Stimulated activated CD8-positive, alpha-beta memory T cell treated with anti-CD3 and anti-CD28 coated beads, Interleukin-7, amount 100 ng/mL, for 48 hours (primary cell): ENCODE measurements around the gene HAVCR1.

Source experiments
- DNase-seq, 2 donors: peaks; one replicate each; pipeline ENCODE4 v3.0.0-alpha.2; 2020; ENCODE audit warnings: low read depth in 1 of 2; ENCODE audit errors: extremely low read depth in 1 of 2

The HAVCR1 gene

DNA sequence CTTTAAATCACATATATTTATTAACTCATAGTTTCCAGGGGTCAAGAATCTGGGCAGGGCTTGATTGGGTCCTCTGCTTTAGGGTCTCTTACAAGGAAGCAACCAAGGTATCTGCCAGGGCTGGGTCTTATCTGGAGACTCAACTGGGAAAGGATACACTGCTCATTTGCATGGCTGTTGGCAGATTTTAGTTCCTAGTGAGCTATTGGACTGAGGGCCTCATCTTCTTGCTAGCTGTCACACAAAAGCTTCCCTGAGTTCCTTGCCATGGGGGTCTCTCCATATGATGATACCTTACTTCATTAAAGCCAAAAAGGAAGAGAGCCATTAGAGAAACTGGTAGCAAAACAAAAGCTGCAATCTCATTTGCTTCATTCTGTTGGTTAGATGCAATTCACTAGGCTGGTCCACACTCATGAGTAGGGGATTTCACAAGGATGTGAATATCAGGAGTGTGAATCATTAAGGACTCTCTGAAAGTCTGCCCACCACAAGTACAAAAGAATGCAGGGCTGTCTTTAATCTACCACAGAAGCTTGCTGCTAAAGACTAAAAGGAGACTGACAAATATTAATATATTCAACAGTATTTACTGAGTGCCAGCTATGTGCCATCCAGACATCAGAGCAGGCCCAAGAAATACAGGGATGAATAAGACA lies 53.9 kb downstream of the HAVCR1 start:
- no peak for DNase-seq

DNA sequence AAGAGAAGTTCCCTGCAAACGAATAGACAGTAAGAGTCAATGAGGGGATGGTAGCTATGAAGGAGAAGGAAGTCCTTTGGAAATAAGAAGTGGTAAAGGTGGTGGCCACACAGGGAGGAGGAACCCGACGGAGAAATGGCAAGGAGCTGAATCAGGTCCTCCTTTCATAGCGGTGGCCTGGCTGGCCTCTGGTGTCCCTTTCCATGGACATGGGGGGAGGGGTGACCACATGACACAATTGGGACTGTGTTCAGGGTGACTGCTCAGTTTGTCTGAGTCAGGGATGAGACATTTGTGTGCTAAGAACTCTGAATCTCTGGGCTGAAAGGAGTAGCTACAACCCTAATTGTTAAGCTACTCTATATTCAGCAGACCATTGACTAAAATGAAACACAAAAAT lies 67.2 kb downstream of the HAVCR1 start:
- DNase-seq = no peak

DNA sequence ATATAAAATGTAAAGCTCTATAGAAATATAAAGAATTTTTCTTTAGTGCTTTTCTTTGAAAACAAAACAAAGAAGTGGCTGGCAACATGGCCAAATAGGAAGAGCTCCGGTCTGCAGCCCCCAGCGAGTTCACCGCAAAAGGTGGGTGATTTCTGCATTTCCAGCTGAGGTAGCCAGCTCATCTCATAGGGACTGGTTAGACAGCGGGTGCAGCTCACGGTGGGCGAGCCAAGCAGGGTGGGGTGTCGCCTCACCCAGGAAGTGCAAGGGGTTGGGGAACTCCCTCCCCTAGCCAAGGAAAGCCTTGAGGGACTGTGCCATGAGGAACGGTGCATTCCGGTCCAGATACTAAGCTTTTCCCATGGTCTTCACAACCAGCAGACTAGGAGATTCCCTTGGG lies 74.9 kb downstream of the HAVCR1 start:
- no peak for DNase-seq

DNA sequence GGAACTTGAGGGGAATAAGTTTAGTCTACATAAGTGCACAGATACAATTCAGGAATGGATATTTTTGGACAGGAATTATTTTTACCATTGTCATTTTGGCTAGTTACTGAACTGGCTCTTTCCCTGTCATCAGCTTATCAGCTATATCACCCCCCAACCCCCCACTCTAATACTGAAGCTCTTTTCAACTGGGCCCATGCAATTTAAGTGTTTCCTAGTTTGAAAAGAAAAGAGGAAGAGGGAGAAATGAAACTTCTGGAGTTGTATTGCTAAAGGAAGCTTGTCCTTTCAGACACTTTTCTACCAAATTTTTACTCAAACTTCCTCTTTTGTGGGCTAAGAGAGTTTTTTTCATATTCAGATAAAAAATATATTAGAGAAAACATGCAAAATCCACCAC lies 77.4 kb downstream of the HAVCR1 start:
- DNase-seq = no peak
